Non-pigmented ciliary epithelial cell (primary cell): ENCODE data around the gene ASCL4.
"Not testable (repeated sequence)": the region's sequence is repeated elsewhere in the genome, so short reads cannot be mapped to it uniquely, and the experiment has no call there.

ENCODE experiments used
- DNase-seq: peaks from one replicate; pipeline ENCODE4 v3.0.0-alpha.2; 2010; ENCODE audit warnings: low read depth

Gene ASCL4

GRCh38 chr12:107774349-107775029 lies at the start of gene ASCL4:
ASCL4 (plus strand) TSS chr12:107774704; CDS start chr12:107775219, 515 bp downstream.
- no peak for DNase-seq

- DNase-seq, result not testable (repeated sequence)
Measured at GRCh38 chr12:107727327-107727726, 47.2 kb upstream of the ASCL4 start.

GRCh38 chr12:107727742-107728141 lies 46.8 kb upstream of the ASCL4 start:
- DNase-seq, result not testable (repeated sequence)

- no peak for DNase-seq
Measured at GRCh38 chr12:107730618-107731341, 43.7 kb upstream of the ASCL4 start.

GRCh38 chr12:107731366-107731765 lies 43.1 kb upstream of the ASCL4 start:
- DNase-seq, result no peak

GRCh38 chr12:107732365-107732764 lies 42.1 kb upstream of the ASCL4 start:
- no peak for DNase-seq

- no peak for DNase-seq
Measured at GRCh38 chr12:107734139-107734538, 40.4 kb upstream of the ASCL4 start.

GRCh38 chr12:107735763-107736162 lies 38.7 kb upstream of the ASCL4 start:
- DNase-seq, result no peak

- no peak for DNase-seq
Measured at GRCh38 chr12:107736914-107737313, 37.6 kb upstream of the ASCL4 start.

- DNase-seq, result peak; percentile 46
Measured at GRCh38 chr12:107748472-107748871, 26.0 kb upstream of the ASCL4 start.

GRCh38 chr12:107749083-107749482 lies 25.4 kb upstream of the ASCL4 start:
- DNase-seq, result no peak

GRCh38 chr12:107759410-107759809 lies 15.1 kb upstream of the ASCL4 start:
- DNase-seq, result peak; percentile 77

GRCh38 chr12:107760207-107760808 lies 14.2 kb upstream of the ASCL4 start:
- no peak for DNase-seq

- DNase-seq, result peak; percentile 46
Measured at GRCh38 chr12:107760809-107761501, 13.5 kb upstream of the ASCL4 start, which contains the start of gene PRDM4. PRDM4 (minus strand) TSS chr12:107761137; CDS start chr12:107760515, 622 bp downstream.

- no peak for DNase-seq
Measured at GRCh38 chr12:107761502-107761904, 13.0 kb upstream of the ASCL4 start.

- DNase-seq, result no peak
Measured at GRCh38 chr12:107762874-107763273, 11.6 kb upstream of the ASCL4 start.

GRCh38 chr12:107764626-107765025 lies 9.9 kb upstream of the ASCL4 start:
- no peak for DNase-seq

- no peak for DNase-seq
Measured at GRCh38 chr12:107765316-107765715, 9.2 kb upstream of the ASCL4 start.

GRCh38 chr12:107767466-107767865 lies 7.0 kb upstream of the ASCL4 start:
- DNase-seq, result no peak

GRCh38 chr12:107775093-107775721 lies 703 bp downstream of the ASCL4 start:
- no peak for DNase-seq

- DNase-seq, result no peak
Measured at GRCh38 chr12:107776171-107776570, 1.7 kb downstream of the ASCL4 start.
